DND-41 (cell line): ENCODE results near the gene TSC2.

Source experiments
- EZH2 ChIP-seq: IDR thresholded peaks from 3 replicates; pipeline ENCODE4 v1.6.1; 2012; ENCODE audit warnings: borderline replicate concordance, low read depth, mild to moderate bottlenecking, moderate library complexity, low read length, inconsistent platforms; ENCODE audit not compliant: severe bottlenecking
- TF ChIP-seq, protein P1 (sequence below): IDR thresholded peaks from 2 replicates; pipeline ENCODE4 v1.5.1; 2012; ENCODE audit warnings: borderline replicate concordance, low read length, moderate library complexity, mild to moderate bottlenecking; ENCODE audit not compliant: poor library complexity, severe bottlenecking; ENCODE audit errors: extremely low read depth

DNA sequence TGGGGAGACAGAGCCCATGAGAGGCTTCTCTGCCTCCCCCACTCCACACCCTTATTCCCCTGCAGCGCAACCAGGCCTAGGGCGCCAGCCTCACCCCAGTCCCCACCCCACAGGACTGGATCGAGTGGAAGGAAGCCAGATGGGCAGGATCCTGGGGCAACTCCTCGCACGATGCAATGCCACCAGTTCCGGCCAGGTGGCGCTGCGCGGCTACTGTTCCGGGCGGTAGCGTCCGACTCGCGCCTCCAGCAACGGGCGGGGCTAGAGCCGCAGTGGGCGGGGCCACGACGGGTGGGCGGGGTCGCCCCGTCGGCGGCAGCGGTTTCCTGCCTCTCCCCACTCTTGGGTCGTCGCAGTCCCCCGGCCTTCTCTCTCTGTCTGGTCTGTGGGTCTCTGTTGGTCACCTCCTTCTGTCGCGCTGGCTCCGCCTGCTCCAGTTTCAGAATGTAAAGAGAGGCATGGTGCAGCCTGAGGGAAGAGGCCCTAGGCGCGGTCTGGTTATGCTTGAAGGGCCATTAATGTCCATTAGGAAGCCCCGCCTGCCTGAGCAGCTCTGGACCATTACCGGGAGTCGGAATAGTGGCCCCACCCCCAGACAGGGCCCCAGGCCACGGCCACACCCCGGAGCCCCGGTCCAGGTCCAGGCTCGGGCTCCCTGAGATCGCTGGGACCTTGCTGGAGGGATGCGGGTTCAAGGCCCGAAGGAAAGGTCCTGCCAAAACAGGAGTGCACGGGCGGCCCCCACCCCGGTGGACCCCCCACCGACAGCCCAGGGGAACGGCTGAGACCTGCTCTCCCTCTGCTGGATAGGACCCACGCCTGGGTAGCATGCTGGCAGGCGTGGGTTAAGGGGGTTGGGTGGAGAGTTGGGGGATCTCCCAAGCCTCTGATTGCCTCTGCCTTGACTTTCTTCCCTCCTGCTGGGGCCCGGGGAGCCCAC is 24.4 kb upstream of the TSC2 start:
- TF ChIP-seq, protein P1, sequence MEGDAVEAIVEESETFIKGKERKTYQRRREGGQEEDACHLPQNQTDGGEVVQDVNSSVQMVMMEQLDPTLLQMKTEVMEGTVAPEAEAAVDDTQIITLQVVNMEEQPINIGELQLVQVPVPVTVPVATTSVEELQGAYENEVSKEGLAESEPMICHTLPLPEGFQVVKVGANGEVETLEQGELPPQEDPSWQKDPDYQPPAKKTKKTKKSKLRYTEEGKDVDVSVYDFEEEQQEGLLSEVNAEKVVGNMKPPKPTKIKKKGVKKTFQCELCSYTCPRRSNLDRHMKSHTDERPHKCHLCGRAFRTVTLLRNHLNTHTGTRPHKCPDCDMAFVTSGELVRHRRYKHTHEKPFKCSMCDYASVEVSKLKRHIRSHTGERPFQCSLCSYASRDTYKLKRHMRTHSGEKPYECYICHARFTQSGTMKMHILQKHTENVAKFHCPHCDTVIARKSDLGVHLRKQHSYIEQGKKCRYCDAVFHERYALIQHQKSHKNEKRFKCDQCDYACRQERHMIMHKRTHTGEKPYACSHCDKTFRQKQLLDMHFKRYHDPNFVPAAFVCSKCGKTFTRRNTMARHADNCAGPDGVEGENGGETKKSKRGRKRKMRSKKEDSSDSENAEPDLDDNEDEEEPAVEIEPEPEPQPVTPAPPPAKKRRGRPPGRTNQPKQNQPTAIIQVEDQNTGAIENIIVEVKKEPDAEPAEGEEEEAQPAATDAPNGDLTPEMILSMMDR = peak; percentile 98
- no peak for TF ChIP-seq EZH2
